Brain microvascular endothelial cell (primary cell): Measurements from ENCODE around the gene ODC1.
A peak's percentile ranks its signal among the peaks of the same experiment; 100 is the strongest.

Source experiments
- DNase-seq: peaks from one replicate; pipeline ENCODE4 v3.0.0-alpha.2; 2020
- H3K27ac ChIP-seq: fragments of 250-450 bp; sonication (Bioruptor Pico); 2 replicates; pipeline ENCODE4 v1.5.1; 2020; ENCODE audit warnings: mild to moderate bottlenecking, moderate library complexity
- H3K27me3 ChIP-seq: fragments of 250-450 bp; sonication (Bioruptor Pico); replicated peaks from 2 replicates; pipeline ENCODE4 v1.5.1; 2020; ENCODE audit warnings: mild to moderate bottlenecking
- H3K36me3 ChIP-seq: fragments of 250-450 bp; sonication (Bioruptor Pico); replicated peaks from 2 replicates; pipeline ENCODE4 v1.5.1; 2020; ENCODE audit warnings: mild to moderate bottlenecking
- H3K4me3 ChIP-seq: 2 replicates; pipeline ENCODE4 v1.5.1; 2011; ENCODE audit warnings: low read depth, mild to moderate bottlenecking, control low read depth, low read length, moderate library complexity
- in situ Hi-C: cut with HindIII; loops from 2 replicates; pipeline ENCODE4 v1.10.0; 2017; ENCODE audit warnings: low sequenced_read_pairs, low pct_ligation_motif_present
- TF ChIP-seq, protein P1 (sequence below): IDR thresholded peaks from 2 replicates; pipeline ENCODE4 v1.5.1; 2011; ENCODE audit warnings: low read depth, mild to moderate bottlenecking, moderate library complexity, low read length, control low read depth, inconsistent platforms; ENCODE audit errors: missing control alignments

ODC1 gene

DNA sequence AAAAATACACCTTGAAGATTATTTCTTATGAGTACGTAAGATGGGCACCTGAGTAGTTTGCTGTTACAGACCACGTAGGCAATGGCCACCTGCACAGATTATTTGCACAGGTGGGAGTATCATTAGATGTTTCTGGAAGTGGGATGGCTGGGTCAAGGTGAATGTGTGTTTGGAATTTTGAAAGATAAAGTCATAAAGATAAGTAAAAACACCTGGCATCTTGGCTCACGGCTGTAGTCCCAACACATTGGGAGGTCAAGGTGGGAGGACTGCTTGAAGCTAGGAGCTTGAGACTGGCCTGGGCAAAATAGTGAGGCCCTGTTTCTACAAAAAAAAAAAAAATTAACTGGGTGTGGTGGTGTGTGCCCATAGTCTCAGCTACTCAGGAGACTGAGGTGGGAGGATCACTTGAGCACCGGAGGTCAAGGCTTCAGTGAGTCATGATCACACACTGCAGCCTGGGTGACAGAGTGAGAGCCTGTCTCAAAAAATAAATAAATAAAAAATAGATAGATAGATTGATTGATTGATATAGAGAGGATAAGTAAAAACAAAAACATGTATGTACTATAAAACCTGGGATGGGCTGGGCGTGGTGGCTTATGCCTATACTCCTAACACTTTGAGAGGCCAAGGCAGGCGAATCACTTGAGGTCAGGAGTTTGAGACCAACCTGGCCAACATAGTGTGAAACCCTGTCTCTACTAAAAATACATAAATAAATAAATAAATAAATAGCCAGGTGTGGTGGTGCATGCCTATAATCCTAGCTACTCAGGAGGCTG lies 30.4 kb downstream of the ODC1 start:
- DNase-seq: no peak
- Histone ChIP-seq H3K4me3 (no peak overlapping the region), H3K36me3 (no peaks in the 10 kb centered on the region), H3K27me3 (no peaks in the 10 kb centered on the region), H3K27ac (no peak overlapping the region)
- TF ChIP-seq, protein P1, sequence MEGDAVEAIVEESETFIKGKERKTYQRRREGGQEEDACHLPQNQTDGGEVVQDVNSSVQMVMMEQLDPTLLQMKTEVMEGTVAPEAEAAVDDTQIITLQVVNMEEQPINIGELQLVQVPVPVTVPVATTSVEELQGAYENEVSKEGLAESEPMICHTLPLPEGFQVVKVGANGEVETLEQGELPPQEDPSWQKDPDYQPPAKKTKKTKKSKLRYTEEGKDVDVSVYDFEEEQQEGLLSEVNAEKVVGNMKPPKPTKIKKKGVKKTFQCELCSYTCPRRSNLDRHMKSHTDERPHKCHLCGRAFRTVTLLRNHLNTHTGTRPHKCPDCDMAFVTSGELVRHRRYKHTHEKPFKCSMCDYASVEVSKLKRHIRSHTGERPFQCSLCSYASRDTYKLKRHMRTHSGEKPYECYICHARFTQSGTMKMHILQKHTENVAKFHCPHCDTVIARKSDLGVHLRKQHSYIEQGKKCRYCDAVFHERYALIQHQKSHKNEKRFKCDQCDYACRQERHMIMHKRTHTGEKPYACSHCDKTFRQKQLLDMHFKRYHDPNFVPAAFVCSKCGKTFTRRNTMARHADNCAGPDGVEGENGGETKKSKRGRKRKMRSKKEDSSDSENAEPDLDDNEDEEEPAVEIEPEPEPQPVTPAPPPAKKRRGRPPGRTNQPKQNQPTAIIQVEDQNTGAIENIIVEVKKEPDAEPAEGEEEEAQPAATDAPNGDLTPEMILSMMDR: no peak
- in situ Hi-C loops: no loop called here

DNA sequence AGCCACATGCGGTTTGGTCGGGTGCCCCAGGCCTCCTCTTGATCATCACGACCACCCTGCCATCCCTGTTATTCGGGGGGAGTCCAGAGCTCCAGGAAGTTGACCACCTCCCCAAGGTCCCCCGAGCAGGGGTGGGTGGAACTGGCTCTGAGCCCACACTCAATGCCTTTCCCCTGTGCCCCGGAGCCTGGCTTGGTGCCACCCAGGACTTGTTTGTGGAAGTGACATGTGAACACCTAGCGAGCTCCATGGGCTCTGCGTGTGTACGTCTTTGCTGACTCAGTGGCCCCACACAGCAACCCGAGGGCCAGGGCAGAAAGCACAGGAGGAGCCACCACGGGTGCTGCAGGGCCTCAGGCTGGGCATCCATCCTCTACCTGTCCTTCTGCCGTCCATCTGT lies 32.5 kb downstream of the ODC1 start:
- Histone ChIP-seq H3K4me3 (no peak overlapping the region), H3K27ac (no peak overlapping the region), H3K36me3 (no peaks in the 10 kb centered on the region), H3K27me3 (no peaks in the 10 kb centered on the region)
- TF ChIP-seq, protein P1: no peak
- no peak for DNase-seq
- in situ Hi-C loops: no loop called here

DNA sequence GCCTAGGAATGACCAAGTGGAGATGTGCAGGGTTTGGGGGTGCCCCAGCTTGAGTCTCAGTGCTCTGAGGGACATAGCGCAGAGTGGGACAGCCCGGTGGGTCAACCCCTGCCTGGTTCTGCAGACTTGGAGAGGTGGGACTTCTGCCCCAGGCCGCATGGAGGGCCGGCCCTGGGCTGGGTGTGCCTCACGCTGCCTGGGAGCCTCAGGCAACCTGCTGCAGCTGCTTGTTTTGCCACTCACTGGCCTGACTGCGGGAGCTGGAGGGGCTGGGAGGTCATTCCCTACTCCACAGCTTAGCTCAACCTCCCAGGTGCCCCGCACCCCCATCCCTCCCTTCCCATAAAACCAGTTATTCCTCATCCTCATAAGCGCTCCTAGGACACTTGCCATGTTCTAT lies 33.1 kb downstream of the ODC1 start:
- in situ Hi-C loops: no loop called here
- TF ChIP-seq, protein P1: no peak
- DNase-seq: no peak
- no peak overlapping the region for H3K27ac ChIP-seq
- no peaks in the 10 kb centered on the region for H3K36me3 ChIP-seq
- H3K4me3 ChIP-seq: no peak overlapping the region
- no peaks in the 10 kb centered on the region for H3K27me3 ChIP-seq

DNA sequence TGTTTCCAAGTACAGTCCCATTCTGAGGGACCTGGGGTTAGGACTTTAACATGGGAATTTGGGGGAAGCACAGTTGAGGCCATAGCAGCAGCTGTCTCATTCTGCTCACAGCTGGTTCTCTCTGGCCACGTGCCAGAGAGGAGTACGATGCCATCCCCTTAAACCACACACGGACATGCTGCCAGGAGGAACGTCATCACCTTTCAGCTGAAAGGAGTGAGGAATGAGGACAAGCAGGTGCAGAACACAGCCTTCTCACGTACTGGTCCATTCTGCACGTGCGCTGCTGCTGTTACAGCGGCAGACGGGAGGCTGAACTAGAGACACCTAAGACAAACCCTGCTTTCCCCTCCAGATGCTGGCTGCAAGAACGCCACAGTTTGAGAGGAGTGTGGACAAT lies 33.5 kb downstream of the ODC1 start:
- TF ChIP-seq, protein P1: no peak
- H3K27ac ChIP-seq: no peak overlapping the region
- in situ Hi-C loops: no loop called here

DNA sequence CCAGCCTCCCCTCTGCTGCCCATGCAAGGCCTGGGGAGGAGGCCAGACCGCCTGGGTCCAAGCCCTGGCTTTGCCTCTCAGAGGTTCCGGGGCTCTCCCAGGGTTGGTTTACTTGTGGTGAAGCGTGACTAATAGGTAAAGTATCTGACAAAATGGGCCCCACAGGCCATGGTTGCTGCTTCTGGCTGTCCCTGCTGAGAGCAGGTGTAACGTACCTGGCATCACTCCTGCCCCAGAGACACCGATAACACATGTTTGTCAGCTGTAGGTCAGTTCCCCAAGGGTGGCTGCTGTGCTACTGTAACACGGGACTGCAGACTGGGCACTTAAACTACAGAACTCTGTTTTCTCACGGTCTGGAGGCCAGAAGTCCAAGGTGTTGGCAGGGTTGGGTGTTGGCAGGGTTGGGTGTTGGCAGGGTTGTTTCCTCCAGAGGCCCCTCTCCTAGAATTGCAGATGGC lies 34.1 kb downstream of the ODC1 start:
- H3K36me3 ChIP-seq: no peaks in the 10 kb centered on the region
- no peak overlapping the region for H3K27ac ChIP-seq
- TF ChIP-seq, protein P1: no peak
- no peak overlapping the region for H3K4me3 ChIP-seq
- no peaks in the 10 kb centered on the region for H3K27me3 ChIP-seq
- DNase-seq: peak; percentile 25
- in situ Hi-C loops: no loop called here

More for the DNA sequence above, 33.5 kb downstream of the ODC1 start:
- no peaks in the 10 kb centered on the region for H3K27me3 ChIP-seq
- no peak for DNase-seq
- no peaks in the 10 kb centered on the region for H3K36me3 ChIP-seq
- no peak overlapping the region for H3K4me3 ChIP-seq

DNA sequence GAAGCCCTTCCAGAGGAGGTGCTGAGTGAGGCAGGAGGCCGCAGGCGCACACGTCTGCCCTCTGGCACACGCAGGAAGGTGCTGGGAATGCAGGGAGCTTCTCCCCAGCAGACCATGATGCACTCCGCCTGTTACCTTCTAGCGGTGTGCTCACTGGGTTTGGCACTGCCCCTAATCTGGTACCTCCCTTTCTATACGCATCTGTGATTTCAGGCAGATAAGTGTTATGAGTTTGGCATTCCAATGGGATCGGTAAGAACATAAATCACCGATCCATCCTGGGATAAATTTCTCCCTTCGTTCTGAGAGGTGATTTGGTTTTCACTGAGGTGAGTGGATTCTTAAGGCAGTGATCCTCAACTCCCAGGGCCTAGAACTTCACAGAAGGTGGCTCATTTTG lies 34.6 kb downstream of the ODC1 start:
- Histone ChIP-seq H3K4me3 (no peak overlapping the region), H3K27me3 (no peaks in the 10 kb centered on the region), H3K27ac (no peak overlapping the region), H3K36me3 (no peaks in the 10 kb centered on the region)
- no peak for DNase-seq
- TF ChIP-seq, protein P1: no peak
- in situ Hi-C loops: no loop called here
